Testis (tissue), 3 donors: ENCODE measurements around the gene PSIP1. TPM values are rescaled to one million over a fixed set of nuclear protein-coding genes. Genes with fewer than 3 reads are reported as not detected.
A peak's percentile ranks its signal among the peaks of the same experiment; 100 is the strongest.

Source experiments
- DNase-seq: peaks from one replicate; pipeline ENCODE4 v3.0.0-alpha.2; 2019
- H3K27ac ChIP-seq, 2 donors: fragments of 200-600 bp; sonication (generic); one replicate each; pipeline ENCODE4 v1.5.1; 2019
- H3K27me3 ChIP-seq: fragments of 200-600 bp; sonication (generic); one replicate; pipeline ENCODE4 v1.5.1; 2019
- H3K36me3 ChIP-seq: fragments of 200-600 bp; sonication (generic); one replicate; pipeline ENCODE4 v1.5.1; 2017; ENCODE audit warnings: low read depth; ENCODE audit errors: missing control alignments
- H3K4me1 ChIP-seq: fragments of 200-600 bp; sonication (generic); one replicate; pipeline ENCODE4 v1.5.1; 2019
- H3K4me3 ChIP-seq, 2 donors: fragments of 200-600 bp; sonication (generic); one replicate each; pipeline ENCODE4 v1.5.1; 2017 to 2019
- H3K9me3 ChIP-seq: fragments of 200-600 bp; sonication (generic); one replicate; pipeline ENCODE4 v1.5.1; 2017
- CTCF ChIP-seq, 3 experiments: fragments of 450-650 bp in 2 of 3; fragments of 200-600 bp in 1 of 3; sonication (generic) in 1 of 3; IDR thresholded peaks; one replicate each; pipeline ENCODE4 v1.5.1; 2016 to 2019; ENCODE audit warnings: antibody characterized with exemption in 3 of 3, mild to moderate bottlenecking in 2 of 3, moderate library complexity in 1 of 3
- POLR2A ChIP-seq: fragments of 450-650 bp; IDR thresholded peaks from one replicate; pipeline ENCODE4 v1.6.1; 2017; ENCODE audit warnings: antibody characterized with exemption, mild to moderate bottlenecking, moderate library complexity
- WGBS, 2 donors: methylation state at CpG; one replicate each; pipeline ENCODE4 v1.1.5; 2018; 5-methylcytosine and 5-hydroxymethylcytosine counted together
- intact Hi-C: fragments of 100-400 bp; cut with DNase I; formaldehyde crosslinking; loops from one replicate; pipeline ENCODE4 v1.15.1; 2023; ENCODE audit warnings: low total_unique reads
- polyA plus RNA-seq: library from polyadenylated mRNA; stranded (reverse); fragments of 350-450 nt; fragmentation: Illumina TruSeq; extraction: RNeasy Lipid Tissue Mini Kit (QIAGEN cat#74804); gene quantifications from one replicate; pipeline ENCODE4 v1.2.3, GENCODE V29; 2014; ENCODE audit warnings: low read depth, low replicate concordance; ENCODE audit not compliant: insufficient read depth
- total RNA-seq, 2 donors: library from RNA; depleted of rRNA; stranded (reverse); fragments of >200 nt; gene quantifications; one replicate each; pipeline ENCODE4 v1.2.3, GENCODE V29; 2016

PSIP1 gene
- total and polyA plus RNA-seq, 3 donors from 2014 or later: 57.3 to 98.2 (median 93.4) TPM

GRCh38 chr9:15509931-15510788 is 610 bp downstream of the PSIP1 start:
- peak overlapping the region; percentile 94 for H3K27ac ChIP-seq
- H3K4me1 ChIP-seq: peaks cover 22% of the 10 kb centered on the region
- 0 to 1% methylated on average over 31 to 74 of the region's 76 CpGs for WGBS, 2 donors
- DNase-seq: peak; percentile 49
- H3K36me3 ChIP-seq: peaks cover 4% of the 10 kb centered on the region
- TF ChIP-seq CTCF (IDR thresholded peaks at IDR 0.05) (no peak), POLR2A (no peak)
- no peaks in the 10 kb centered on the region for H3K27me3 ChIP-seq
- intact Hi-C loops: no loop called here
- H3K4me3 ChIP-seq: peak overlapping the region; percentile 96 to 98
- H3K9me3 ChIP-seq: no peaks in the 10 kb centered on the region

DNA sequence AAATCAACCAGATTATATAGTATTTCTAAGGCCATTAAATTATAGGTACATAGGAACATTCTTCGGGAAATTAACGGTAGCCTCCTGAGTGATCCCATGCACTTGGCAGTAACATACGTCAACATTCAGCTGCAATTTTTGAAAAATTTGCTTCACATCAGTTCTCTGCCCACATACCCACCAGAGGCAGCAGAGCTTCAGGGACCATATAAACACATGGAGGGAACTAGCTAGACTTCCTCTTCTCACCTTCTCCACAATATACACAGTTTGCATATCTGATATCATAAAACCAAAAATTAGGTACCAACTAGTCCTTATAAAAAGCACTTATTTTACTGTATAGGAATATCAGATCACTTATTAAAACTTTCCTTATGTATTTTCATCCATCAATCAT is 4.8 kb downstream of the PSIP1 start:
- H3K4me3 ChIP-seq: no peak overlapping the region
- no peak overlapping the region for H3K27ac ChIP-seq
- H3K9me3 ChIP-seq: no peaks in the 10 kb centered on the region
- no peak for DNase-seq
- peaks cover 4% of the 10 kb centered on the region for H3K36me3 ChIP-seq
- H3K27me3 ChIP-seq: no peaks in the 10 kb centered on the region
- peaks cover 15% of the 10 kb centered on the region for H3K4me1 ChIP-seq
- 92 to 94% methylated on average over 3 of the region's 3 CpGs for whole genome bisulfite sequencing, 2 donors
- no peak for TF ChIP-seq POLR2A
- TF ChIP-seq CTCF (IDR thresholded peaks at IDR 0.05): no peak
- intact Hi-C loops: no loop called here

DNA sequence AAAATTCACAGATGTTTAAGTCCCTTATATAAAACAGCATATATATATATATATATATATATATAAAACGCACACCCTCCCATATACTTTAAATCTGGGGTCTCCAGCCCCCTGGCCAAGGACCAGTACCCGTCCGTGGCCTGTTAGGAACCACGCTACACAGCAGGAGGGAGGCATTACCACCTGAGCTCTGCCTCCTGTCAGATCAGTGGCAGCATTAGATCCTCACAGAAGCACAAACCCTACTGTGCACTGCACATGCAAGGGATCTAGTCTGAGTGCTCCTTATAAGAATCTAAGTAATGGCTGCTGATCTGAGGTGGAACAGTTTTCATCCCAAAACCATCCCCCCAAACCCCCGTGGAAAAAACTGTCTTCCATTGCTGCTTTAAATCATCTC is 9.0 kb downstream of the PSIP1 start:
- no peak overlapping the region for H3K27ac ChIP-seq
- no peak for TF ChIP-seq POLR2A
- no peak for TF ChIP-seq CTCF (IDR thresholded peaks at IDR 0.05)

GRCh38 chr9:15501179-15501578 is 9.6 kb downstream of the PSIP1 start:
- H3K4me1 ChIP-seq: no peaks in the 10 kb centered on the region
- no peak overlapping the region for H3K4me3 ChIP-seq
- no peaks in the 10 kb centered on the region for H3K36me3 ChIP-seq
- TF ChIP-seq POLR2A: no peak
- no peak for TF ChIP-seq CTCF (IDR thresholded peaks at IDR 0.05)
- no peak for DNase-seq
- H3K9me3 ChIP-seq: no peaks in the 10 kb centered on the region
- intact Hi-C loops: no loop called here
- no peaks in the 10 kb centered on the region for H3K27me3 ChIP-seq
- H3K27ac ChIP-seq: no peak overlapping the region
- WGBS, 2 donors: 57 to 64% methylated on average over 6 of the region's 6 CpGs

More for the DNA sequence above, 9.0 kb downstream of the PSIP1 start:
- no peak for DNase-seq
- Histone ChIP-seq H3K4me3 (no peak overlapping the region), H3K4me1 (no peaks in the 10 kb centered on the region), H3K36me3 (peaks cover 4% of the 10 kb centered on the region), H3K9me3 (no peaks in the 10 kb centered on the region), H3K27me3 (no peaks in the 10 kb centered on the region)
- 88 to 91% methylated on average over 5 of the region's 5 CpGs for WGBS, 2 donors
- intact Hi-C loops: no loop called here

DNA sequence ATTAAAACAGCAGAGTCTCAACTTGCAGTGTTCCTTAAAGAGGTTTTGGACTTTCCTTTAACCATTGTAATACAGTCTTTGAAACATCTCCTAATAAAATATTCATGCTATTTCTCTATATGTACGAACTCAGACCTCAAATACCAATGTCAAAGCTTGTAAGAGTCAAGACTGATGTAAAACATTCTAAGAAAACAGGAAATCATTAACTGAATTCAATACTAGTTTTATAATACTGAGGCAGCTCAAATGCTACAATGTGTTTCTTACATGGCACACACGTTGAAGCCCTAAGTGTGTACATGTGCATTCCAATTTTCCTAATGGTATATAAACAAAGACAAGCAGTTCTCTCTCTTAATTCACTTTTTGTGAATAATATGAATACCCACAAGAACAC is 11.6 kb downstream of the PSIP1 start:
- no peak for DNase-seq
- Histone ChIP-seq H3K9me3 (no peaks in the 10 kb centered on the region), H3K36me3 (no peaks in the 10 kb centered on the region), H3K27ac (no peak overlapping the region), H3K4me3 (no peak overlapping the region), H3K4me1 (no peaks in the 10 kb centered on the region), H3K27me3 (no peaks in the 10 kb centered on the region)
- no peak for TF ChIP-seq POLR2A
- TF ChIP-seq CTCF (IDR thresholded peaks at IDR 0.05): no peak
- 57 to 70% methylated on average over 2 of the region's 2 CpGs for whole genome bisulfite sequencing, 2 donors
- intact Hi-C loops: no loop called here
